MM.1S (cell line): Measurements from ENCODE around the gene FKBP9.

ENCODE experiments used
- EZH2 ChIP-seq: fragments of 300-600 bp; sonication (generic); optimal IDR thresholded peaks from 2 replicates; pipeline ENCODE3; 2017; ENCODE audit warnings: low read depth, mild to moderate bottlenecking, antibody characterized with exemption, low read length, mixed read lengths
- TF ChIP-seq, protein P1 (sequence below): fragments of 300-600 bp; sonication (generic); IDR thresholded peaks from 2 replicates; pipeline ENCODE4 v1.5.1; 2016; ENCODE audit warnings: antibody characterized with exemption, low read length, mixed read lengths

DNA sequence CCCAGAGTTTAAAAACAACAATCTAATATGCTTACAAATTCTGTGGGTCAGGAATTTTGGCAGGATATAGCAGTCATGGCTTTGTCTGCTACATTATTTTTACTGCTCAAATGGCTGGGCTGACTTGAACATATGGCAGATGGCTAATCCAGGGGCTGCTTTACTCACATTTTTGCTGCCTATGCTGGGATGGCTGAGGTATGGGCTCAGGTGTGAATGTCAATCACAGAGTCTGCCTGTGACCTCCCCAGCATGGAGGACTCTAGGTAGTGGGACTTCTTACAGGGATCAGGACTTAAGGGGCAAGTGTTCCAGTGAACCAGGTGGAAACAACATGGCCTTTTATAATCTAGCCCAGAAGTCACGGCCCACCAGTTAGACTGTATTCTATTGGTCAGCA lies 4.4 kb upstream of the FKBP9 start:
- TF ChIP-seq, protein P1, sequence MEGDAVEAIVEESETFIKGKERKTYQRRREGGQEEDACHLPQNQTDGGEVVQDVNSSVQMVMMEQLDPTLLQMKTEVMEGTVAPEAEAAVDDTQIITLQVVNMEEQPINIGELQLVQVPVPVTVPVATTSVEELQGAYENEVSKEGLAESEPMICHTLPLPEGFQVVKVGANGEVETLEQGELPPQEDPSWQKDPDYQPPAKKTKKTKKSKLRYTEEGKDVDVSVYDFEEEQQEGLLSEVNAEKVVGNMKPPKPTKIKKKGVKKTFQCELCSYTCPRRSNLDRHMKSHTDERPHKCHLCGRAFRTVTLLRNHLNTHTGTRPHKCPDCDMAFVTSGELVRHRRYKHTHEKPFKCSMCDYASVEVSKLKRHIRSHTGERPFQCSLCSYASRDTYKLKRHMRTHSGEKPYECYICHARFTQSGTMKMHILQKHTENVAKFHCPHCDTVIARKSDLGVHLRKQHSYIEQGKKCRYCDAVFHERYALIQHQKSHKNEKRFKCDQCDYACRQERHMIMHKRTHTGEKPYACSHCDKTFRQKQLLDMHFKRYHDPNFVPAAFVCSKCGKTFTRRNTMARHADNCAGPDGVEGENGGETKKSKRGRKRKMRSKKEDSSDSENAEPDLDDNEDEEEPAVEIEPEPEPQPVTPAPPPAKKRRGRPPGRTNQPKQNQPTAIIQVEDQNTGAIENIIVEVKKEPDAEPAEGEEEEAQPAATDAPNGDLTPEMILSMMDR: no peak
- no peak for TF ChIP-seq EZH2
